GM23338 (cell line): ENCODE results near the gene CYP19A1. TPM values are rescaled to one million over a fixed set of nuclear protein-coding genes. Genes with fewer than 3 reads are reported as not detected.

Experiments
- ATAC-seq: fragments of 200-7000 bp; cut with Tn5 transposase; 3 replicates; pipeline ENCODE4 v1.9.1; 2020
- DNase-seq: peaks from one replicate; pipeline ENCODE4 v3.0.0-alpha.2; 2015; ENCODE audit warnings: low spot score
- H2AFZ ChIP-seq: fragments of 200-600 bp; sonication (generic); 2 replicates; pipeline ENCODE4 v1.8.0; 2016; ENCODE audit warnings: antibody characterized with exemption, mild to moderate bottlenecking, moderate library complexity
- H3F3A ChIP-seq: fragments of 200-600 bp; sonication (generic); replicated peaks from 2 replicates; pipeline ENCODE4 v1.8.0; 2017; ENCODE audit warnings: antibody characterized with exemption, mixed run types, low read depth
- H3K27ac ChIP-seq: fragments of 200-600 bp; sonication (generic); 2 replicates; pipeline ENCODE4 v1.6.1; 2016; ENCODE audit warnings: low read depth
- H3K27me3 ChIP-seq: fragments of 200-600 bp; sonication (generic); 2 replicates; pipeline ENCODE4 v1.8.0; 2016; ENCODE audit warnings: mild to moderate bottlenecking, mixed run types, moderate library complexity; ENCODE audit not compliant: insufficient read depth
- H3K36me3 ChIP-seq: fragments of 200-600 bp; sonication (generic); 2 replicates; pipeline ENCODE4 v1.8.0; 2016; ENCODE audit warnings: mild to moderate bottlenecking; ENCODE audit not compliant: insufficient read depth
- H3K4me1 ChIP-seq: fragments of 200-600 bp; sonication (generic); 2 replicates; pipeline ENCODE4 v1.8.0; 2016; ENCODE audit warnings: mild to moderate bottlenecking, moderate library complexity; ENCODE audit not compliant: insufficient read depth
- H3K4me2 ChIP-seq: fragments of 200-600 bp; sonication (generic); 2 replicates; pipeline ENCODE4 v1.7.1; 2017; ENCODE audit warnings: mixed run types
- H3K4me3 ChIP-seq: fragments of 200-600 bp; sonication (generic); 2 replicates; pipeline ENCODE4 v1.6.1; 2016; ENCODE audit warnings: mixed run types
- H3K79me2 ChIP-seq: fragments of 200-600 bp; sonication (generic); replicated peaks from 2 replicates; pipeline ENCODE4 v1.8.0; 2017; ENCODE audit warnings: mild to moderate bottlenecking; ENCODE audit not compliant: insufficient read depth
- H3K9me2 ChIP-seq: fragments of 200-600 bp; sonication (generic); 2 replicates; pipeline ENCODE4 v1.8.0; 2017; ENCODE audit not compliant: insufficient read depth
- H4K20me1 ChIP-seq: fragments of 200-600 bp; sonication (generic); replicated peaks from 2 replicates; pipeline ENCODE4 v1.8.0; 2017; ENCODE audit warnings: mild to moderate bottlenecking; ENCODE audit not compliant: insufficient read depth
- H3K27ac Mint-ChIP-seq: 2 replicates; pipeline ENCODE4 v1.8.0; 2020; ENCODE audit warnings: inconsistent platforms, mild to moderate bottlenecking, moderate library complexity, mixed read lengths
- H3K27me3 Mint-ChIP-seq: 3 replicates; pipeline ENCODE4 v1.8.0; 2022; ENCODE audit warnings: low read depth, mild to moderate bottlenecking, moderate library complexity, mixed read lengths, inconsistent platforms; ENCODE audit not compliant: insufficient read depth, poor library complexity
- H3K36me3 Mint-ChIP-seq: 3 replicates; pipeline ENCODE4 v1.8.0; 2021; ENCODE audit warnings: low read depth, mild to moderate bottlenecking, inconsistent platforms, moderate library complexity, mixed read lengths
- H3K4me1 Mint-ChIP-seq: 3 replicates; pipeline ENCODE4 v1.8.0; 2020; ENCODE audit warnings: mild to moderate bottlenecking, inconsistent platforms, mixed read lengths
- H3K4me3 Mint-ChIP-seq: 3 replicates; pipeline ENCODE4 v1.8.0; 2021; ENCODE audit warnings: moderate library complexity, mild to moderate bottlenecking, inconsistent platforms, mixed read lengths
- H3K9me3 Mint-ChIP-seq: 3 replicates; pipeline ENCODE4 v1.8.0; 2020; ENCODE audit warnings: moderate library complexity, mild to moderate bottlenecking, inconsistent platforms, mixed read lengths
- CREB1 ChIP-seq: fragments of 250-450 bp; sonication (Bioruptor Pico); IDR thresholded peaks from 2 replicates; pipeline ENCODE4 v1.5.0; 2020; ENCODE audit warnings: low read depth, mild to moderate bottlenecking, moderate library complexity
- EZH2 ChIP-seq: fragments of 200-600 bp; sonication (generic); IDR thresholded peaks from one replicate; pipeline ENCODE4 v1.8.0; 2017; ENCODE audit warnings: antibody characterized with exemption, mild to moderate bottlenecking, low read depth; ENCODE audit not compliant: unreplicated experiment
- EZH2phosphoT487 ChIP-seq: fragments of 200-600 bp; sonication (generic); IDR thresholded peaks from one replicate; pipeline ENCODE4 v1.8.1; 2018; ENCODE audit warnings: antibody characterized with exemption; ENCODE audit not compliant: unreplicated experiment
- JUNB ChIP-seq: IDR thresholded peaks from one replicate; pipeline ENCODE4 v1.6.1; 2016; ENCODE audit warnings: antibody characterized with exemption; ENCODE audit not compliant: unreplicated experiment
- NANOG ChIP-seq: IDR thresholded peaks from 2 replicates; pipeline ENCODE4 v1.6.1; 2016; ENCODE audit warnings: antibody characterized with exemption, borderline replicate concordance
- POLR2AphosphoS5 ChIP-seq: IDR thresholded peaks from 2 replicates; pipeline ENCODE4 v1.6.1; 2016; ENCODE audit warnings: antibody characterized with exemption, low read depth
- STAT1 ChIP-seq: IDR thresholded peaks from one replicate; pipeline ENCODE4 v1.6.1; 2016; ENCODE audit warnings: antibody characterized with exemption; ENCODE audit not compliant: unreplicated experiment
- ZNF114 ChIP-seq: fragments of 250-450 bp; sonication (Bioruptor Pico); IDR thresholded peaks from 2 replicates; pipeline ENCODE4 v1.5.0; 2020; ENCODE audit warnings: mild to moderate bottlenecking, moderate library complexity
- ZNF331 ChIP-seq: fragments of 250-450 bp; sonication (Bioruptor Pico); IDR thresholded peaks from 2 replicates; pipeline ENCODE4 v1.5.0; 2020; ENCODE audit warnings: low read depth, mild to moderate bottlenecking, moderate library complexity
- polyA plus RNA-seq: library from polyadenylated mRNA; unstranded; fragments of >200 nt; fragmentation: Nextera tagmentation; extraction: Ambion mirVana; gene quantifications from 2 replicates; pipeline ENCODE4 v1.2.1, GENCODE V29; 2016
- total RNA-seq: library from RNA; depleted of rRNA; stranded (reverse); fragments of >200 nt; shearing (Covaris generic); gene quantifications from 2 replicates; pipeline ENCODE4 v1.2.3, GENCODE V29; 2014
- TF ChIP-seq, protein P1 (sequence below): IDR thresholded peaks from 2 replicates; pipeline ENCODE4 v1.6.1; 2016; ENCODE audit warnings: antibody characterized with exemption
- TF ChIP-seq, protein P2 (sequence below): IDR thresholded peaks from one replicate; pipeline ENCODE4 v1.6.1; 2018; ENCODE audit warnings: antibody characterized with exemption; ENCODE audit not compliant: unreplicated experiment
- TF ChIP-seq, protein P3 (sequence below), 2 experiments: fragments of 200-600 bp in 1 of 2; sonication (generic) in 1 of 2; conservative IDR thresholded peaks; 2 replicates each; pipeline versions ENCODE4 v1.5.1 to v1.6.1; 2016 to 2017; ENCODE audit warnings: antibody characterized with exemption in 2 of 2, low read depth in 2 of 2, mild to moderate bottlenecking in 2 of 2, moderate library complexity in 1 of 2
- TF ChIP-seq, protein P4 (sequence below): fragments of 250-450 bp; sonication (Bioruptor Pico); IDR thresholded peaks from 2 replicates; pipeline ENCODE4 v1.5.0; 2020; ENCODE audit warnings: mild to moderate bottlenecking, moderate library complexity

CYP19A1 gene
- total and polyA plus RNA-seq, 2 experiments from 2014 or later: 0.42 TPM; not detected in 1

DNA sequence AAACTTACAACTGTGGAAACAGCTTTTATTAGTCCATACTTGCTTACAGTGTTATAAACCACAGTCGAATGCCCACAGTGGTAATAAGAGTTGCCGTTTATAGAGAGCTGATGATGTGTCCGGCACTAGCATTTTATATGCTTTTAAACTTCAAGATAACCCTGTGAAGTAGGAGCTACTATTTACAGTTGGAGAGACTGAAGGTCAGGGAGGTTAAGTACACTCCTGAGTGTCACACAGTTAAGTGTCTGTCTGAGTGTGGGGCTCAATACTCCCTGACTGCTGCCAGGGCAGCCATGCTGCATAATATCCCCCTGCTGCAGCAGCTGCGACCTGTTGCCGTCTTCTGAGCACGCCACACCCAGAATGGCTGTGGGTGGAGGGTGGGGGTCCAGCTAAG lies 153.8 kb downstream of the CYP19A1 start:
- no peak overlapping the region for H3K27ac ChIP-seq
- no peak for ATAC-seq
- H3K4me1 Mint-ChIP-seq: no peaks in the 10 kb centered on the region

More for the DNA sequence above, 153.8 kb downstream of the CYP19A1 start:
- Histone ChIP-seq H2AFZ (no peak overlapping the region), H3K4me3 (no peak overlapping the region), H3K27me3 (no peaks in the 10 kb centered on the region), H3K79me2 (no peaks in the 10 kb centered on the region), H3F3A (no peaks in the 10 kb centered on the region), H3K9me2 (no peaks in the 10 kb centered on the region), H3K4me2 (no peak overlapping the region), H3K36me3 (no peaks in the 10 kb centered on the region), H3K4me1 (no peaks in the 10 kb centered on the region), H4K20me1 (no peaks in the 10 kb centered on the region)
- TF ChIP-seq EZH2 (no peak), STAT1 (no peak), EZH2phosphoT487 (no peak), ZNF331 (no peak), ZNF114 (CRISPR knock-in tag) (no peak), POLR2AphosphoS5 (no peak), NANOG (no peak), CREB1 (CRISPR knock-in tag) (no peak), JUNB (no peak)
- TF ChIP-seq, protein P1, sequence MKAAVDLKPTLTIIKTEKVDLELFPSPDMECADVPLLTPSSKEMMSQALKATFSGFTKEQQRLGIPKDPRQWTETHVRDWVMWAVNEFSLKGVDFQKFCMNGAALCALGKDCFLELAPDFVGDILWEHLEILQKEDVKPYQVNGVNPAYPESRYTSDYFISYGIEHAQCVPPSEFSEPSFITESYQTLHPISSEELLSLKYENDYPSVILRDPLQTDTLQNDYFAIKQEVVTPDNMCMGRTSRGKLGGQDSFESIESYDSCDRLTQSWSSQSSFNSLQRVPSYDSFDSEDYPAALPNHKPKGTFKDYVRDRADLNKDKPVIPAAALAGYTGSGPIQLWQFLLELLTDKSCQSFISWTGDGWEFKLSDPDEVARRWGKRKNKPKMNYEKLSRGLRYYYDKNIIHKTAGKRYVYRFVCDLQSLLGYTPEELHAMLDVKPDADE: no peak
- TF ChIP-seq, protein P2, sequence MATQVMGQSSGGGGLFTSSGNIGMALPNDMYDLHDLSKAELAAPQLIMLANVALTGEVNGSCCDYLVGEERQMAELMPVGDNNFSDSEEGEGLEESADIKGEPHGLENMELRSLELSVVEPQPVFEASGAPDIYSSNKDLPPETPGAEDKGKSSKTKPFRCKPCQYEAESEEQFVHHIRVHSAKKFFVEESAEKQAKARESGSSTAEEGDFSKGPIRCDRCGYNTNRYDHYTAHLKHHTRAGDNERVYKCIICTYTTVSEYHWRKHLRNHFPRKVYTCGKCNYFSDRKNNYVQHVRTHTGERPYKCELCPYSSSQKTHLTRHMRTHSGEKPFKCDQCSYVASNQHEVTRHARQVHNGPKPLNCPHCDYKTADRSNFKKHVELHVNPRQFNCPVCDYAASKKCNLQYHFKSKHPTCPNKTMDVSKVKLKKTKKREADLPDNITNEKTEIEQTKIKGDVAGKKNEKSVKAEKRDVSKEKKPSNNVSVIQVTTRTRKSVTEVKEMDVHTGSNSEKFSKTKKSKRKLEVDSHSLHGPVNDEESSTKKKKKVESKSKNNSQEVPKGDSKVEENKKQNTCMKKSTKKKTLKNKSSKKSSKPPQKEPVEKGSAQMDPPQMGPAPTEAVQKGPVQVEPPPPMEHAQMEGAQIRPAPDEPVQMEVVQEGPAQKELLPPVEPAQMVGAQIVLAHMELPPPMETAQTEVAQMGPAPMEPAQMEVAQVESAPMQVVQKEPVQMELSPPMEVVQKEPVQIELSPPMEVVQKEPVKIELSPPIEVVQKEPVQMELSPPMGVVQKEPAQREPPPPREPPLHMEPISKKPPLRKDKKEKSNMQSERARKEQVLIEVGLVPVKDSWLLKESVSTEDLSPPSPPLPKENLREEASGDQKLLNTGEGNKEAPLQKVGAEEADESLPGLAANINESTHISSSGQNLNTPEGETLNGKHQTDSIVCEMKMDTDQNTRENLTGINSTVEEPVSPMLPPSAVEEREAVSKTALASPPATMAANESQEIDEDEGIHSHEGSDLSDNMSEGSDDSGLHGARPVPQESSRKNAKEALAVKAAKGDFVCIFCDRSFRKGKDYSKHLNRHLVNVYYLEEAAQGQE: no peak
- TF ChIP-seq, protein P3, sequence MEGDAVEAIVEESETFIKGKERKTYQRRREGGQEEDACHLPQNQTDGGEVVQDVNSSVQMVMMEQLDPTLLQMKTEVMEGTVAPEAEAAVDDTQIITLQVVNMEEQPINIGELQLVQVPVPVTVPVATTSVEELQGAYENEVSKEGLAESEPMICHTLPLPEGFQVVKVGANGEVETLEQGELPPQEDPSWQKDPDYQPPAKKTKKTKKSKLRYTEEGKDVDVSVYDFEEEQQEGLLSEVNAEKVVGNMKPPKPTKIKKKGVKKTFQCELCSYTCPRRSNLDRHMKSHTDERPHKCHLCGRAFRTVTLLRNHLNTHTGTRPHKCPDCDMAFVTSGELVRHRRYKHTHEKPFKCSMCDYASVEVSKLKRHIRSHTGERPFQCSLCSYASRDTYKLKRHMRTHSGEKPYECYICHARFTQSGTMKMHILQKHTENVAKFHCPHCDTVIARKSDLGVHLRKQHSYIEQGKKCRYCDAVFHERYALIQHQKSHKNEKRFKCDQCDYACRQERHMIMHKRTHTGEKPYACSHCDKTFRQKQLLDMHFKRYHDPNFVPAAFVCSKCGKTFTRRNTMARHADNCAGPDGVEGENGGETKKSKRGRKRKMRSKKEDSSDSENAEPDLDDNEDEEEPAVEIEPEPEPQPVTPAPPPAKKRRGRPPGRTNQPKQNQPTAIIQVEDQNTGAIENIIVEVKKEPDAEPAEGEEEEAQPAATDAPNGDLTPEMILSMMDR (conservative IDR thresholded peaks at IDR 0.05; ENCODE audit: low read depth in 2 of 2): no peak
- TF ChIP-seq, protein P4, sequence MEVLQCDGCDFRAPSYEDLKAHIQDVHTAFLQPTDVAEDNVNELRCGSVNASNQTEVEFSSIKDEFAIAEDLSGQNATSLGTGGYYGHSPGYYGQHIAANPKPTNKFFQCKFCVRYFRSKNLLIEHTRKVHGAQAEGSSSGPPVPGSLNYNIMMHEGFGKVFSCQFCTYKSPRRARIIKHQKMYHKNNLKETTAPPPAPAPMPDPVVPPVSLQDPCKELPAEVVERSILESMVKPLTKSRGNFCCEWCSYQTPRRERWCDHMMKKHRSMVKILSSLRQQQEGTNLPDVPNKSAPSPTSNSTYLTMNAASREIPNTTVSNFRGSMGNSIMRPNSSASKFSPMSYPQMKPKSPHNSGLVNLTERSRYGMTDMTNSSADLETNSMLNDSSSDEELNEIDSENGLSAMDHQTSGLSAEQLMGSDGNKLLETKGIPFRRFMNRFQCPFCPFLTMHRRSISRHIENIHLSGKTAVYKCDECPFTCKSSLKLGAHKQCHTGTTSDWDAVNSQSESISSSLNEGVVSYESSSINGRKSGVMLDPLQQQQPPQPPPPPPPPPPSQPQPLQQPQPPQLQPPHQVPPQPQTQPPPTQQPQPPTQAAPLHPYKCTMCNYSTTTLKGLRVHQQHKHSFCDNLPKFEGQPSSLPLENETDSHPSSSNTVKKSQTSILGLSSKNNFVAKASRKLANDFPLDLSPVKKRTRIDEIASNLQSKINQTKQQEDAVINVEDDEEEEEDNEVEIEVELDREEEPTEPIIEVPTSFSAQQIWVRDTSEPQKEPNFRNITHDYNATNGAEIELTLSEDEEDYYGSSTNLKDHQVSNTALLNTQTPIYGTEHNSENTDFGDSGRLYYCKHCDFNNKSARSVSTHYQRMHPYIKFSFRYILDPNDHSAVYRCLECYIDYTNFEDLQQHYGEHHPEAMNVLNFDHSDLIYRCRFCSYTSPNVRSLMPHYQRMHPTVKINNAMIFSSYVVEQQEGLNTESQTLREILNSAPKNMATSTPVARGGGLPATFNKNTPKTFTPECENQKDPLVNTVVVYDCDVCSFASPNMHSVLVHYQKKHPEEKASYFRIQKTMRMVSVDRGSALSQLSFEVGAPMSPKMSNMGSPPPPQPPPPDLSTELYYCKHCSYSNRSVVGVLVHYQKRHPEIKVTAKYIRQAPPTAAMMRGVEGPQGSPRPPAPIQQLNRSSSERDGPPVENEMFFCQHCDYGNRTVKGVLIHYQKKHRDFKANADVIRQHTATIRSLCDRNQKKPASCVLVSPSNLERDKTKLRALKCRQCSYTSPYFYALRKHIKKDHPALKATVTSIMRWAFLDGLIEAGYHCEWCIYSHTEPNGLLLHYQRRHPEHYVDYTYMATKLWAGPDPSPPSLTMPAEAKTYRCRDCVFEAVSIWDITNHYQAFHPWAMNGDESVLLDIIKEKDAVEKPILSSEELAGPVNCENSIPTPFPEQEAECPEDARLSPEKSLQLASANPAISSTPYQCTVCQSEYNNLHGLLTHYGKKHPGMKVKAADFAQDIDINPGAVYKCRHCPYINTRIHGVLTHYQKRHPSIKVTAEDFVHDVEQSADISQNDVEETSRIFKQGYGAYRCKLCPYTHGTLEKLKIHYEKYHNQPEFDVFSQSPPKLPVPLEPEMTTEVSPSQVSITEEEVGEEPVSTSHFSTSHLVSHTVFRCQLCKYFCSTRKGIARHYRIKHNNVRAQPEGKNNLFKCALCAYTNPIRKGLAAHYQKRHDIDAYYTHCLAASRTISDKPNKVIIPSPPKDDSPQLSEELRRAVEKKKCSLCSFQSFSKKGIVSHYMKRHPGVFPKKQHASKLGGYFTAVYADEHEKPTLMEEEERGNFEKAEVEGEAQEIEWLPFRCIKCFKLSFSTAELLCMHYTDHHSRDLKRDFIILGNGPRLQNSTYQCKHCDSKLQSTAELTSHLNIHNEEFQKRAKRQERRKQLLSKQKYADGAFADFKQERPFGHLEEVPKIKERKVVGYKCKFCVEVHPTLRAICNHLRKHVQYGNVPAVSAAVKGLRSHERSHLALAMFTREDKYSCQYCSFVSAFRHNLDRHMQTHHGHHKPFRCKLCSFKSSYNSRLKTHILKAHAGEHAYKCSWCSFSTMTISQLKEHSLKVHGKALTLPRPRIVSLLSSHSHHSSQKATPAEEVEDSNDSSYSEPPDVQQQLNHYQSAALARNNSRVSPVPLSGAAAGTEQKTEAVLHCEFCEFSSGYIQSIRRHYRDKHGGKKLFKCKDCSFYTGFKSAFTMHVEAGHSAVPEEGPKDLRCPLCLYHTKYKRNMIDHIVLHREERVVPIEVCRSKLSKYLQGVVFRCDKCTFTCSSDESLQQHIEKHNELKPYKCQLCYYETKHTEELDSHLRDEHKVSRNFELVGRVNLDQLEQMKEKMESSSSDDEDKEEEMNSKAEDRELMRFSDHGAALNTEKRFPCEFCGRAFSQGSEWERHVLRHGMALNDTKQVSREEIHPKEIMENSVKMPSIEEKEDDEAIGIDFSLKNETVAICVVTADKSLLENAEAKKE: no peak
- no peaks in the 10 kb centered on the region for H3K36me3 Mint-ChIP-seq
- no peaks in the 10 kb centered on the region; the same call in 1 of the 3 replicates for H3K9me3 Mint-ChIP-seq
- no peak for DNase-seq
- no peak overlapping the region for H3K27ac Mint-ChIP-seq
- H3K4me3 Mint-ChIP-seq: no peak overlapping the region
- H3K27me3 Mint-ChIP-seq: peaks cover 1% of the 10 kb centered on the region
